Stimulated activated CD4-positive, alpha-beta T cell treated with anti-CD3 and anti-CD28 coated beads, Interleukin-1b, Interleukin-23, amount 100 ng/mL, for 24 hours (primary cell): Measurements from ENCODE around the gene GTPBP1.

Experiments
- DNase-seq, 4 experiments: peaks; one replicate each; pipeline ENCODE4 v3.0.0-alpha.2; 2020; ENCODE audit warnings: low read depth in 4 of 4, low spot score in 1 of 4

Gene GTPBP1

GRCh38 chr22:38705235-38706100 is at the start of gene GTPBP1:
GTPBP1 (plus strand) TSS chr22:38705944; CDS start chr22:38705956, 12 bp downstream.
- peak; percentile 89 to 93 (median 92) for DNase-seq

GRCh38 chr22:38656256-38657044 is 49.3 kb upstream of the GTPBP1 start, which contains the start of the genes CBY1 and FAM227A:
CBY1 (plus strand) TSS chr22:38656638; CDS start chr22:38668055, 11,417 bp downstream.
FAM227A (minus strand) TSS chr22:38656392; CDS start chr22:38650168, 6,224 bp downstream.
- peak; percentile 64 to 82 (median 76) for DNase-seq

DNA sequence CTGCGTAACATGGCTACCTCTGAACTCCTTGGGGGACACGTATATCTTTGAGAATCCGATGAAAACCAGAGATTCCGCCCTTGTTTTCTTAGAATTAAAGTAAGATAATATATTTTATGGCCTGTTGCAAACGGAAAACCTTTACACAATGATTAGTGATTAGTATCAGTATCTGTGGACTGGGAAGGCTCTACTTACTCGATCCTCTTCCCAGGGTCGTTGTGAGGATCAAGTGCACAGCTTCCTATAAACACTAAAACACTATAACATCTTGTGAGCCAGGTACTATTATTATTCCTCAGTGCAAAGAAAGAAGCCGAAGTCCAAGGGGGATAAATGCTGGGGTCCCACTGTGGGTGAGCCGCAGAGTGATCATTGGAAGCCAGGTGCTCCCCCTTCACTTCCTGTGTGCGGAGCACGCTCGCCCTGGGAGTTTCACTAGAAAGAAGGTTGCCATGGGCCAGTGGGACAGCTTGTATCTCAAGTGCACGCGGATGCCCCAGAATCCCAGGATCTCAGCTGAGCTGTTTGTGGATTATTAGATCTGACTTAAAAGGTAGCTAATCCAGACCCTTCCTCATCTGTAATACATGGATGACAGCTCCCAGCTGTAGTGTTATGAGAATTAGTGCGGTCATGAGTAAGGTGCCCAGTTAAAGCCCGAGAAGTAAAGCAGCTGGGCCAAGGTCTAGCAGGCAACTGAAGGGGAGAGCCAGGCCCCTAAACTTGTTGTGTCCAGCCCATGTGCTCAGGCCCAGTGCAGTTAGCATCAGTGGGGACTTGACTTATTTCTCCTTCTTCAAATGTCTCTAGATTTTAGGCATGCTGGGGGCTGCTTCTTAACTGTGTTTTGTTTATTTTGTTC is 48.5 kb upstream of the GTPBP1 start:
- DNase-seq: peak in 2 of 4 experiments; percentile 10 to 20

- no peak for DNase-seq
Measured at GRCh38 chr22:38674888-38675287, 30.9 kb upstream of the GTPBP1 start.

- no peak for DNase-seq
Measured at GRCh38 chr22:38675833-38676232, 29.9 kb upstream of the GTPBP1 start.

DNA sequence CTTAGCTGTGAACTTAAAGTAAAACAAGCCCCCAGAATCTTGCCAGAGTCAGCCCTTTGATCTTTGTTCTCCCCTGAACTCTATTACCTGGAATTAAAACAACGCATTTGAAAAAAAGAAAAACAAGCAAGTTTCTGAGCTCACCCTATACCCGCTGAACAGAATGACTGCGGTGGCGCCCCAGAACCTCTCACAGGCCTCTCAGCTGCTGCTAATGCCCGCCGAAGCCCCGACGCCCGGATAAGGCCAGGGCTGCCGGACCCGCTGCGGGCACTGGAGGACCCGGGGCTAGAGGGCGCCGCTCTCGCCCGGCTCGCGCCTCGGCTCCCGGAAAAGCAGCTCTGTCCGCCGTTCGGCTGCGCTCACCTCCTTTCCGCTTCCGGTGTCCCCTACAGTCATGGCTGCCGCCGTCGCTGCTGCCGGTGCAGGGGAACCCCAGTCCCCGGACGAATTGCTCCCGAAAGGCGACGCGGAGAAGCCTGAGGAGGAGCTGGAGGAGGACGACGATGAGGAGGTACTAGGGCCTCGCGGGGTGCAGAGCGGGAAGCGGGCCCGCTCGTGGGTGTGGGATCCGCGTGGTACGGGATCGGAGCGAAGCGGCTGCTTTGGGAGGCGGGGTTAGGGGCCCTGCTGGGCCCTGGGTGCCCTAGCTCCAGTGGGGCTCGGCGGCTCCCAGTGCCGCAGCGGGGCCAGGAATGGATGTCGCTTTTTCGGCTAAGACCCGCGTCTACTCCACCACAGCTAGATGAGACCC is 24.0 kb upstream of the GTPBP1 start, which contains the start of gene TOMM22:
TSS of gene TOMM22 (plus strand) at position 376 of the 754 bp plus-strand sequence. CDS start at position 398, 22 bp downstream.
- peak; percentile 58 to 82 (median 70) for DNase-seq

GRCh38 chr22:38684895-38685294 is 20.8 kb upstream of the GTPBP1 start:
- no peak for DNase-seq

DNA sequence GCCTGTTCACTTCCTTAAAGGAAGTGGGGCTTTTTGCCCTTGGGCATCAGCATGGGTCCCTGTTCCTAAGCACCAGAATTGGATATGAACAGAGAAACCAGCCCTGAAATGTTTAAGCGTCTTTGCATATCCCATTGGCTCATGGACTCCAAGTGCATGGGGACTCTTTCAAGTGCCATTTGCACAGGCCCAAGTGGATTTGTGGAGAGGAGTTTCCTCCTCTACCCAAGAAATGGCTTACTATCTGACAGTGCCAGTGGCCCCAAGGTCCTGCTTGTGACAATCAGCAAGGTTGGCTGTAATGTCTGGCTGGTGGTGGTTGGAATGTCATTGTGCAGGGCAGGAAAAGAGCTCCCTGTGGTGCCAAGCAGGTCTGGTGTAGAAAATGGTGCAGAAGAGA is 20.0 kb upstream of the GTPBP1 start:
- DNase-seq: no peak

DNA sequence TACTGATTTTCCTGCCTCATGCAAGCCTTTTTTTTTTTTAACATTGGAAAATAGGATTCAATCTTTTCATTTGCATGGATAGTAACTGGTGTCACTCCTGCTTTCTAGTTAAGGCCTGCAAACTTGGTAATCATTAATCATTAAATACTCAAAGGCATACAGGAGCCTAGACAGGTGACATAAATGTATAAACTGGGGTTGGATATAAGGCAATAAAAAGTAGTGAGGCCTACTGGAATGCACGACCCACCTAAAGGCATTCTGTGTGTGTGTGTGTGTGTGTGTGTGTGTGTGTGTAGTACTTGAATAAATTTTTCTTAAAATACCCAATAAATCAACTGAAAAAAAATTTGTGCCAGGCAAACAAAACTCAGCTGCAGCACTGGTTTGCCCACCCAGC is 16.1 kb upstream of the GTPBP1 start:
- no peak for DNase-seq

DNA sequence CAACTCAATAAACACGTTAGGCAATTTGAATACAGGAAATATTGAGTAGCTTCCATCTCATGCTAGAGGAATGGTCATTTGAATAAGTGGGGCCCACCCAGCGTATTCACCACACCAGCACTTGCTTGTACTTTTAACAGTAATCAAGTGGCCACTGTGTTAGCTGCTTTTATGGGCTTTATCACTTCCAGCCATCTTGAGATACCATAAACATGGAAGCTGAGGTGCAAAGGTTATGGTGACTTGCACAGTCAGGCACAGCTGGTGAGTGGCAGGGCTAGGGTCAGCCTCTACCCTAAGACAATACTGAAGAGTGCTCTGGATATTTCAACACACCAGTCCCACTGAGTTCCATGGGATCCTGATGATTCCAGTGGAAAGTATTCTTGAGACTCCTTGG is 11.7 kb upstream of the GTPBP1 start:
- no peak for DNase-seq

- DNase-seq: no peak
Measured at GRCh38 chr22:38694940-38695339, 10.8 kb upstream of the GTPBP1 start.

DNA sequence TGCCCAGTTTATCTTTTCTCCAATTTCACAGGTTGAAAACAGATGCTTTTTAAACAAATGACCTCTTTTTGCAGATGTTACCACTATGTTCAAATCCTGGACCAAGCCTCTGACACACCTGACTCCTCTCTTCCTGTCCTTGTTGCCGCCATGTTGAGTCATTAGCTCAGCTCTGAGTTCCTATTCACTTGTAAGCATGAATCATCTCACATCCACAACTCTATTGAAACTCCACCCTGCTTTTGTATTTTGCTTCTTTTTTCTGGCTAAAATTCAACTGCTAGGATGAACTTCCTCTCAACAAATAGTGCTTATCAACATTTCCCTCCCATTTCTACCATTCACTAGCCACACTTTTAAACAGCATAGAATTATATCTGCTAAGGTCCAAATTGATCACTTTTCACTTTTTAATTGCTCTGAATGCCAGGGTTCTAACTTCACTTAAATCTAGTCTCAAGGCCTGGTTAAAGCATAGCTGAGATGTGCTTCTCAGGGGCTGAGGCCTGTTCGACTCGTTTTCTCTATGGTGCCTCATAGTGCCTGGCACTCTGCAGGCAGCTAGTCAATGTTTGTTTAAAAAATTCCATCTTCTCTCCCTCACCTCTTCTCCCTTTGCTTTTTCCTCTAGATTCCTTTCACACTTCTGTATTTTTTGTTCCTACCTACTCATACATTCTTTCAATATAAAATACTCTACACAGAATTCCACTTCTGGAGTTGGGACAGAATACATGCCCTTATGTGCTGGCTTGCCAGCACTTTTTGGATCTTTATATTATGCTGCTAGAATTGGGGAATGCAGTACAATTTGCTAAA is 8.9 kb upstream of the GTPBP1 start:
- DNase-seq: peak in 2 of 4 experiments; percentile 18 to 41

DNA sequence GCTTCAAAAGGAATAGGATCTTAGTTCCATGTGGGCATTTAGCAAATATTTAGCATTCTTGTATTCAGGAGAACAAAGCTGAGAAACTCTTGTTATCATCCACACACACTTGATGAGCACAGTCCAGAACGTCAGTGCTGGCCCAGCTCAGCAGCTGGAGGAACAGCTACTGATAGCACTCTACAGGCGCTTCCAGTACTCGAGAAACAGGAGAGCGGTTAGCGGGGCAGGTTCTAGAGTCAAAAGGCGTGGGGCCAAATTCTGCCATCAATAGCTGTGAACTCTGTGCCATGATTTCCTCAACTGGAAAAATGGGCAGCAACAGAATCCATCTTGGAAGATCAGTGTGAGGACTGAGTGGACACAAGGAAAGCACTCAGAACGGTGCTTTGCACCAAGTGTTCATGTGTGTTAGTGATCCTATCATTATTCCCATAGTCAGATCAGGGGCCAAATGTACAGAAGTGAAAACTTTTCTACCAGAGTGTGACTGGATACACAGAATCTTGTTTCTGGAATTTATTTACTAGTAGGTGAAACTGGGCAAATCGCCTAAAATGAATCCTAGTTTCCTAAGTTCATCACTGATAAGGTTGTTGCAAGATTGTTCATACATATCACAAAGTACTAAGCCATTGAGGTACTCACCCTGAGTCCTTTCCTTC is 8.2 kb upstream of the GTPBP1 start:
- DNase-seq: no peak

DNA sequence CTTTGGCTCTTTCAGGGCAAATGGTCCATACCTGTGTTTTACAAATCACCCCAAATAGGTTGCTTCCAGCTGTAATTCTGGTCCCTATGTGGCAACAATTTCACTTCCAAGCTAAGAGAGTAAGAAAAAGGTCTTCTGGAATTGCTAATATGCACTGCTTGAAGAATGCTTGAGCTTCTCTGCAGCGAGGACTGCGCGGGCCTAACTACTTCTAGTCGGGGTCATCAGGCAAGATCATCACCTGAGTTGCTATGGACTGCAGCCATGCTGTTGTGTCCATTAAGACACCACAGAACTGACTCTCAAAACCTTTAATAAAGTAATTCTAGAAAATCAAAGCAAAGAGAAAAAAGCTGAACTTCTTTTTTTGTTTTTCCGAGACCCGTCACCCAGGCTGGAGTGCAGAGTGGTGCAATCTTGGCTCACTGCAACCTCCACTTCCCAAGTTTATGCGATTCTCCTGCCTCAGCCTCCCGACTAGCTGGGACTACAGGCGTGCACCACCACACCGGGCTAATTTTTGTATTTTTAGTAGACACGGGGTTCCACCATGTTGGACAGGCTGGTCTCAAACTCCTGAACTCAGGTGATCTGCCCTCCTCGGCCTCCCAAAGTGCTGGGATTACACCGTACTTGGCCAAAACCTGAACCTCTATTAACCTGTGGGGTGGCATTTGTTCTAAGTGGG is 7.2 kb upstream of the GTPBP1 start:
- DNase-seq: no peak

DNA sequence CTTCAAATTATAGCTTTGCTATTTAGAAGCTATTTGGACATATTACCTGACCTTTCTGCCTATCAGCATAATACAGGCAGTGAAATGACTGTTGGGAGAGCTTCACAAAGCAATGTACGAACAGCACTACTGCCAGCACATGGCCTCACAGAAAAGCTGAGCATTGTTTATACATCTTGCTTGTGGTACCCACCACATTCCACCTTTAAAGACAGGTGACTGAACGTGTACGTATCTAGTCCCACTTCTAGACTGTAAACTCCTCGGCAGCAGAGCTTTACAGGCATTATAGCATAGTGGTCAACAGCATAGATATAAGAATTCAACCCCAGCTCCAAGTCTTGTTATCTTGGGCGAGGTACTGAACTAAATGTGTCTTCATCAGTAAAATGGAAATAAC is 6.6 kb upstream of the GTPBP1 start:
- no peak for DNase-seq

DNA sequence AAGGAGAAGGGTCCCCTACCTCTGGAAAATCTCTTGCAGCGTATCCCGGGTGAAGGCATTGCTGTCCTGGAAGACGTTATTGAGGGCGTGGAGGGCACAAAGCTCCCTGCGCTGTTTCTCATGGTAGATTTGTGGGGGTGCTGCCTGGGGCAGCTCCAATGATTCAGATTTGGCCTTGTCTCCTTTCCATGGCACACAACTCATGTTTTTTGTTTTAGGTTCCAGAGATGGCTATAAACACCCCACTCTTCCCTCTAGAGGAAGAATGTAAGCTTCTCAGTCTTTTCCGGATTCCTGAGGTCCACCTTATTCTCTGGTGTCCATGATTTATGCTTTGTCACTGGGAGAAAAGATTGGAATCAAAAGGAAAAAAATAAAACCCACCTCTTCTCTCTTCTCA is 6.0 kb upstream of the GTPBP1 start:
- no peak for DNase-seq

DNA sequence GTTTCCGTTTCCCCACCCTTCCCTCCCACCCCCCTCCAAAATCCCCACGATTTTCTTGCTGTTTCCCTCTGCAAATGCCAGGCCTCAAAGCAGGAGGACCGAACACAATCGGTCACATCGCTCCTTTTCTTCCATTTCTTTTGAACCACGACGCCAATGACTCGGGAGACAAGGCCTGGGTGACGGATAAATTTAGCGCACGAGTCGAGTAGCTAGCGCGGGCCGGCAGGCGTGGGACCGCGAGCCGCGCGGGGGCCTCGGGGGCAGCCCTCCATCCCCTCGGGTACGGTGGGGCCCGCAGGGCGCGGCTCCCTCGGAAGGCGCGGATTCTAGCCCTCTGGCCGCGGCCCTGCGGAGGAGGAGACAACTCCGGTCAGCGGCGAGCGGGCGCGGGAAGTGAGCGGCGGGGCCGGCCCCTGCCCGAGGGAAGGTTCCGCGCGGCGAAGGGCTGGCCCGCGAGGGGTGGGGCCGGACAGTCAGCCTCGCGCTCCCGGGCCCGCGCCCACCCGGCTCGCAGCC is 5.4 kb upstream of the GTPBP1 start:
- peak in 1 of 4 experiments; percentile 7 for DNase-seq
